ENCODE data around the gene CSMD2.

CSMD2 gene

DNA sequence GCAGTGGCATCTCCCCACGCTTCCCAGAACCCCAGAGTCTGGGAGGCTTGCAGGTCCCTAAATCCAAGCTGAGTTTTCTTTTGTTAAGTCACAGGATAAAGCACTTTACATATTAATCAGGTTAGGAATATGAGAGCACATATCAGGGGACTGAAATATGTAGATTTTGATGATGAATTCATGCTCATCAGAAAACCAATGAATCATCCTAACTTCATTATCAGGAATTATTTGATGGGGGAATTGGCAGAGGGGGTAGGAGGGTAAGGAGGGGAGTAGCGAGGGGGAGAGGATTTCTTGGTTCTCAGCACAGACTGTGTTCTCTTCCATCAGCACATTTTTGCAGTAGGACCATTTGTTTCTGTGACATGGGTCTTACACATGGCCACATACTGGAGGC, 269.1 kb downstream of the CSMD2 start:
- no peak for DNase-seq

DNA sequence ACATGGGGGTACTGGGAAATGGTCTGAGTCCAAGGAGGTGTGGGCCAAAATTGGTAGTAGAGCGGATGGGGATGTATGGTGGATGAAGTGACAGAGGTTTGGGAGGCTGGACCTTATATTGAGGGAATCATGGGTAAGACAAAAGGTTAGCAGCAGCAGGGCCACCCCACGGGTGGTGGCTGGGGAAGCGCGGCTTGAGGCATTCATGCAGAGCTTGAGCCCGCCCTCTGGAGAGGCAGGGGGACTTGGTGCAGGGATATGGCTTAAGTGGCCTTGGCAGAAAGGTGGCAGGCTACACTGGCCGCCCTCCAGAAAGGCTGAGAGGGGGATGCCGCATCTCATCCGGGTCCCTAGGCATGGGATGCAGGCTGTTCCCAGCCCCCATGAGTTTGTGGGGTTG, 269.6 kb downstream of the CSMD2 start:
- DNase-seq, result no peak

DNA sequence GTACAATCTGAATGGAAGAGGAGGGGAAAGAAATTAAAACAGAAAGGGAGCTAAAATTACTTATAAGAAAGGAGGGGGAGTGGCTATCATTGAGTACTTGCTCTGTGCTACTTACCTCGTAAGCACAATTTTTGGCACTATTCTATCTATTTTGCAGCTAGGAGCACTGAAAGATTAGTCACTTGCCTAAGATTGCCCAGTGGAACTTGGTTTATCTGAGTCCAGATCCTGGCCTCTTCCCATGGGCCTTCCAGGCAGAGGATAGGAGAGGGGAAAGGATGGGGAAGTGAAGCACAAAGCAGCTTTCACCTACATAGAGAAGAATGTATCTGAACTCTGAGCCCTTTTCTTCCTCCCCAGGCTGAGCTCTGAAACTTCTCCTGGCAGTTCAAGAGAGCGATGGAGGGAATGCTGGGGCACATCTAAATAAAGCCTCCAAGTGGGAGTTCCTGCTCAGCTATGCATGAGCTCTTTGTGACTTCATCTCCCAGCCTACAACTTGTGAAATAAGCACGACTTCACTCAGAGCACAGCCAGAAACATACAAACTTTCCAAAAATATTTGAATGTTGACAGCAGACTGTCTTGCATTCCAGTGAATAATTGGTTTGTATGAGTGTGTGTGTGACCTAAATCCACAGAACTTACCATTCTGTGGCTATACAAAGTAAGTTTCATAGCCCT, 271.7 kb downstream of the CSMD2 start:
- no peak for DNase-seq

DNA sequence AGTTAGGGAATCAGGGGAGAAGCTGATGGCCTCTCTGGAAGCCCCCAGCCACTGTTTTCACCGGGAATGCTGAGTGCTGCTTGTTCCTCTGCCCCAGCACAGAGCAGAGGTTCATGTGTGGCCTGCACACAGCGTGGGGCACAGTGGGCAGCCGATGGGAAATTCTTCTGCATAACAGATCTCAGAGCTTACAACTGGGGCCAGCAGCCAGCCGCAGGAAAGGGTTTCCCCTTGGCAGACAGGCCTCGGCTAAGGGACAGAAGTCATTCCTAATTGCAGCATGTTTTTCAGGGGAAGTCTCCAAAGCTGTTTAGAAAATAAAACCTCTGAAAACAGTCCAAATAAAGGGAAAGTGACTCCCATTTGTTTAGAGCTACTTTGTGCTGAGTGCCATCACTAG, 278.5 kb downstream of the CSMD2 start:
- no peak for DNase-seq

DNA sequence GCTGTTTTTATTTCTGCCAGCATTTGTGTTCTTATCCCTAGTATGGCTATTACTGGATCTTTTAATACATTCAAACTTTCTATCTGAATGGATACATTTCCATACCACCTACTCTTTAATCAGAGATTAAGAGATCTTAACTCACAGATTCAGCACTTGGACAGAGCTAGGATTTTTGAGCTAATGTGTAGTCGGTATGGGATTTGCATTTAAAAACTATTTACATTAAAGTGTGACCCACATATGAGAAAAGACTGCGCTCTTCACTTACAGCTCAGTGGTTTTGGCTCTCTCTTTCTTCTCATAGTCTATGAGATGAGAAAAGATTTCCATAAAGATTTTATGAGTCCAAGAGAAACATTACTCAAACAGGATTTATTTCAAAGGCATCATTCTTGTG, 284.7 kb downstream of the CSMD2 start:
- DNase-seq, result no peak

DNA sequence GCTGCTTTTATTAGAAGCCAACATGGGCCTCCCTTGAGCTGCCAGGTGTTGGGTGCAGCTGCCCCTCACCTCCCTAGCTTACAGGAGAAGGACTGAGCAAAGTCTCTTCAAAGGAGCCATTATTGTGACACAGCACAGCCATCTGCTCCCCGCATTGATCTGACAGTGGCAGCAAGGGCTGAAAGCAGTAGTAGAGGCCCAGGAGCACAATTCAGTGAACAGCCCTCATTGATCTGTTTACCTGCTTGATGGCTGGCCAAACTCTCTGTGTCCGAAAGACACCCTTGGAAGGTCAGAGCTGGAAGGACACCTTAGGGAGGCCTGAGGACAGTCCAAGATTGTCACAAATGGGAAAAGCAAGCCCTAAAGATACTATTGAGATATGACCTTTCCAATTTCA, 286.6 kb downstream of the CSMD2 start:
- DNase-seq, result no peak

DNA sequence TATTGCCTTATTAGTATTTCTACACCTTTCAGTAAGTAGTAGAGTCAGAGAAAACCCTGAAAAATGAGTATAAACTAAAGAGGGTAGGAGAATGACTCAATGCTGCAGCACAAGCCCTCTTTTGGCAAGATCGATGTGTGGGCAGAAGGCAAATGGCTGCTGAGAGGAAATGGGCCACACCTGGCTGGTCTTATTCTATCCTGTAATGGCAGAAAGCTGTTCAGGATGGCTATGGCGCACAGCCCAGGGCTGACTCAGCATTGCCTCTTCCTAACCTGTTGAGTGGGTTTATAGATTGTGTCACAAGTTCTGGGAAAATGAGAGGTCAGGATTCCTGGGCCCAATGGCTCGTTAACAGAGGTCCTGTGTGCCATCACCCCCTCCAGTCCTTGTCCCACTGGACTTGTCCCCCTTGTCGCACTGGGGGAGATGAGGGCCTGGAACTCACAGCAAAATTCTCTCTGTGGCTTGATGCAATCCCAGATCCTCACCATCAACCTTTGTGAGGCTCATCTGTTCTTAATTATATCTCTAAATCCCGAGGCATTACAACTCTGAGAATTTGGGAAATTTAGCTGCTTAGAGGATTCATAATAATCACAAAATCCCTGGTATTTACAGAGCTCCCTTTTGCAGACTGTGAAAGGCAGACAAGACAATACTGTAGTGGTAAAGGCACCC, 287.9 kb downstream of the CSMD2 start:
- no peak for DNase-seq

DNA sequence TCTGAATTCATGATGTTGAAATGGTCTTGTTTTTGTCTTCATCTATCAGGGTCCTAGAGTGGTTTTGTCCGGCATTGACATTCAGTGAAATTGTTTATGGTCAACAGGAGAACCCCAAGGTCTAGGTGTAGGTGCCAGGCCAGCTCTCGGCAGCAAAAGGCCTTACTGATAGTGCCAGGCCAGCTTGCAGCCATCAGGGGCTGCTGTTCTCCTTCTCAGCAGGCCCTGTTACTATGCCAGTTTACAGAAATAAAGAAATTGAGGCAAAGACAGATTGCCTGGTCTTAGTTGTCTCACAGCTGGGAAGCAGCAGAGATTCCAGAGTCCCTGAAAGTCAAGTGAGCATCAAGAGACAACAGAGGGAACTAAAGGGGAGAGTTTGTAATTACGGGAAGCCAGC, 289.2 kb downstream of the CSMD2 start:
- DNase-seq, result no peak

DNA sequence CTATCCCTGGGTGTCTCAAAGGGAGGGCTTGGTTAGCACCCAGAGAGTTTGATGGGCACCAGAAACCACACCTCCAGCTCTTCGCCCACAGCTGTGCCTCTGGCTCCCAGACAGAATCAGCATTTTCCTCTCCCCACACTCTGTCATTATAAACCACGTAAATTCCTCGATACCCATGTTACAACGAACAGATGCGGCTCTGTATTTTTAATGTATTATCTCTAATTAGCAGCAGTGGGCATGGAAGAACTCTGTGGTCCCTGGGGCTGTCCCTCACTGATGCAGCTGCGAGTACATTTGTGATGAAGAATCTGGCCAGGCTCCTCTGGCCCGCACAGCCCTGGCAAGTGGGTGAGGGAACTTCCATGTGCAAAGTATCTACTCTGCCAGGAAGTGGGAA, 290.4 kb downstream of the CSMD2 start:
- DNase-seq, result no peak

DNA sequence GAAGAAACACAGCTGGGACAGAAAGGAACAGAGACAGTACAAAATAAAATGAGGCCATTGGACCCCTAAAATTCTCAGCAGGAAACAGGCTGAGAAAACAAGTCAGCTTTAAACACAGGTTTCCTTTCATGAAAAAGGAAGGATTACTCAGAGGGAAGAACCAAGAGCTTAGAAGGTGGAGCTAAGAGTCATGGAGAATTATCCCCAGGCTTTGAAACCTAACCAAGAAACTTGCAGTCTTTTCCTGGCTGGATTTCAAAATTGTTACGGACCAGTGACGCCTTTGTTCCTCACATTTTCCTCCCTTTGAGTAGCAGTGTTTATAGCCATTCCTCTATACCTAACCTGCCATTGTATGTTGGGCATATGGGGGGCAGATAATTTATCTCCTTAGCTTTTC, 292.3 kb downstream of the CSMD2 start:
- no peak for DNase-seq

DNA sequence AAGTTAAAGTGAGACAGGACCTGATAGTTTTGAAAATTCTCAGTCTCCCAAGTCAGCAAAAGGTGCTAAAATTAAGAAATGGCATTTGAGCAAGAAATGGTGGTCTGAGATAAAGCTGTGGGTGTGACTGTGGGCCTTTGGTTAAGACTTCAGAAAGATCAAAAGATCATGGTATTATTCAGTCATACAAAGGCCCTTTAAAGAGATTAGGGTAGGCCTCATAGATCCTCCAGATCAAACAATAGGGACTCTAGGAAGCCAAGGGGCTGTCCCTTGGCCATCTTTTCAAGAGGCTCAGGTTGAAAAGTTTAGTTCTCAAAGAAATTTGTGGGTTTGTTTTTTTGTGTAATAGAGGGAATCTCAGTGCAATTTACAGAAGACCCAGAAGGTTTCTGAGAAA, 292.8 kb downstream of the CSMD2 start:
- DNase-seq, result no peak

DNA sequence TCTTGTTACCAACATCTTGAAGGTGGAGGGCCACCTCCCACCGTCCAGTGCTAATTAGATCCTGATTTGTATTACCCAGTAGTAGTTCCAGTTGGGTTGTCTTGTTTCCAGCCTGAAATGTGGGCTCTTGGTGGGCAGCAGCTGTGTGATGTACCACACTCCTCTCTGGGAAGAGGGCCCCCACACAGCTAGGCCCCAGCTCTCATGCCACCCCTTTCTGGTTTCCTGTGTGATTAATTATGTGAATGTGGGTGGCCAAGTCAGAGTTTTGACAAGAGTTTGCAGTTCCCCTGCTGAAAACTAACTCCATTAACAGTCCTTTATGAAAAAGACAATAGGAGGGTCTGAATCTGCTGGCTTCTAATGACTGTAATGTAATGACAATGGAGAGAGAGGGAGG, 297.3 kb downstream of the CSMD2 start:
- no peak for DNase-seq

DNA sequence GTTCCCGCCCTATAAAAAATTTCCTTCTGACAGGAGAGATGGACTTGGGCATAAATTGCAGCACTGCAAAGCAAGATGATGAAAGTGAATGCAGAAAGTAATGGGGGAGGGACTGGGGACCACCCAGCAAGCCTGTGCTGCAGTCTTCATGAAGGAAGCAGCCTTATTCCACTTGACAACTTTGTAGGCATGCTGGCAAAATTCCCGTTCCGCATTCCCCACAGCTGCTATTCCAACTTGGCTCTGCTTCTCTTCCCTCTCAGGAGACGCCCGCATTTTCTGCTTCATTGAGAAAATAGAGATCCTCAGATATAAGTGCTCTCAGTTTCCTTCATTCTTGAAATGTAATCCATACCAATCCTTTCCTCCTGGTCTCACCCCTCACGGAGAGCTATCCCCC, 298.7 kb downstream of the CSMD2 start:
- no peak for DNase-seq

DNA sequence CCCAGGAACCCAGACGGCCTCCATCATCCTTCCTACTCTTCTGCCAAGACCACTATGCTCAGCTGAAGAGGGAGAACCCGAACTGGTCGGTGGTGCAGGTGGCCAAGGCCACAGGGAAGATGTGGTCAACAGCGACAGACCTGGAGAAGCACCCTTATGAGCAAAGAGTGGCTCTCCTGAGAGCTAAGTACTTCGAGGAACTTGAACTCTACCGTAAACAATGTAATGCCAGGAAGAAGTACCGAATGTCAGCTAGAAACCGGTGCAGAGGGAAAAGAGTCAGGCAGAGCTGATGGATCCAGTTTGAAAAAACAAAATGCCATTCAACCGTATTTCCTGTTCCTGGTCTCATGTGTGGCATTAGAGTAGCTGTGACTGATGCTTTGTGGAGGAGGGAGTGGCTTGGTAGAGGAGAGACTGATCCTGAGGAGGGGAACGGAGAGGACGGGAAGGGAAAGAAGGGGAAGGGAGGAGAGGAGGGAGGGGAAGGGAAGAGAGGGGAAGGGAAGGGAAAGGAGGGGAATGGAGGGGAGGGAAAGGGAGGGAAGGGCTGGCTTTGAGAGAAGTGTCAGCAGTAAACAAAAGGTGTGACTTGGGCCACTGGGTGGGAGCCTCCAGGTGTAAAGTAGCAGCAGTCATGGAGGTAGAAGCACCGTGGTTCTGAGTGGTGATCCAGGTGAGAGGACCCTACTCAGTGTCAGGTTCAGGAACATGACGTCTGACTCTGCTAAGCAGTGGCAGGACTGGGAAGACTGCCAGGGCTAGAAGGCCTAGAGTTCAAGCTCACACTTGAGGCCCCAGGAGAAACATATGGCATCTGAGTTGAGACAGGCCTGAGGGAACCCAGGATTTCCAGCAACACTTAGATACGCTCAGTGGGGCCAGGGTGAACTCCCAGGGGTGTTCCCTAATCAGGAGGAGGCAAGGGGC, 300.3 kb downstream of the CSMD2 start:
- no peak for DNase-seq

DNA sequence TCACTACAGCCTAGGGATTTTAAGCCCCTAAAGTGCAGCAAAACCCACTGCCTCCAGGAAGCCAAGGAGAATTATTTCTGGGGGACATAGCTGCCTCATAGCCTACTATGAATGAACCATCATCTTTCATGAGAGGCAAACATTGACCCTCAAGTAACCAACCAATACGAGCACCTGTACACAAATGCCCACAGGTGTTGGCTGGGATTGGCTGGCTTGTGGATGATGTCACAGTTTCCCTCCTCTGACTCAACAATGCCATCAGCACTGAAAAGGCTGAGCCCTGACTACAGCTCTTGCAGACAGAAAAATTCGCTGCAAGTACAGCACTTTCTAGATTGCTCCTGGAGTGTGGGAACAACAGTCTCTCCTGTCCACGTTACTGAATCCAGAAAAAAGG, 301.3 kb downstream of the CSMD2 start, which contains the start of gene HMGB4:
Gene HMGB4, plus strand, starts transcription at position 301 of the 400 bp plus-strand sequence. CDS start 113 bp downstream, outside the sequence.
- no peak for DNase-seq

DNA sequence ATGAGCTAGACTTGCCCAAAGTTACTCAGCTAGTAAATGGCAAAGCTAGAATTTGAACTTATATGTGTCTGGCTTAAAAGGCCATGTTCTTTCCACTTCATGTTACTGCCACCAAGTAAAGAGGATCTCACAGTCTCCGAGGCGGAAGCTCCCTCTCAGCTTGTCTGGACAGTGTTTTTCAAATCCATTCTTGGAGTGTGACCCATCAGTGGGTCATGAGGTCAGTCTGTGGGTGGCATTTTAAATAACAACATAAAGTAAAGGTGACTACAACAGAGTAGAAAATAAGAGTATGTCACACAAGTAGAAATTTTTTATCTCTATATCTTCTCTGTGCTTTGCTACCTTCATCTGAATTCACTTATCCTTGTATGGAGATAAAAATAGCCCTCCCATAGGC, 304.4 kb downstream of the CSMD2 start:
- DNase-seq, result no peak

DNA sequence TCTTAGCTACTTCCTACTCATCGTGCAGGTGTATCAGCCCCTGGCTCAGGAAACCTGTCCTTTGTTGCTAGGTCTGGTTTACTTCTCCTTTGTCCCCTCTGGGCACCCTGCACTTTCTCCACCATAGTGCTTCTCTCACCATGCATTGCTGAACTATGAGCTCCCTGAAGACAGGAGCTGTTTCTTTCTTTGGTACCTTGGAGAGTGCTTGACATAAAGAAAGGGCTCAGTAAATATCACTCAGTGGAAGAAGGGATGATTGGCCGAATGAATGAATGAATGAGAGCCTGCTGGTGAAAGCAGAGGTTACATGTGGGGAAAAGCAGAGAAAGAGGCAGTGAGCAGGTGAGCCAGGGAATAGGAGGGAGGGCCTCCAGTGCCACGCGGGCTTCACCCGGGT, 310.9 kb downstream of the CSMD2 start:
- DNase-seq, result no peak

DNA sequence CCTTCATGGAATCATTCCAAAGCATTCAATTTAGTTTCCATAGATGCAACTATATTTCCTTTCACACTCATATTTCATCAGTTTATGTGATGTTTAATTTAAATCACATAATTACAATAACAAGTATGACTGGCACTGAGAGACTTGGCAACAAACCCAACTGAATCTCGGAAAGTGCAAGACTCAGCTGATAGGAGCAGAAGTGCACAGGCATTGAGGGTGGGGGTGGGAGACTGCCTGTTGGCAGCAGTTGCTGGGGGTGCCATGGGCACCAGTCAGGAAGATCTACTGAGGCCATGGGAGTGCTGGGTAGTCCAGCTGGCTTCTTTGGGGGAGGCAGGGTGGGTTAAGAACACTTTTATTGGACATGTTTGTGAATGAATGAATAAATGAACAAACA, 311.6 kb downstream of the CSMD2 start:
- DNase-seq, result no peak

DNA sequence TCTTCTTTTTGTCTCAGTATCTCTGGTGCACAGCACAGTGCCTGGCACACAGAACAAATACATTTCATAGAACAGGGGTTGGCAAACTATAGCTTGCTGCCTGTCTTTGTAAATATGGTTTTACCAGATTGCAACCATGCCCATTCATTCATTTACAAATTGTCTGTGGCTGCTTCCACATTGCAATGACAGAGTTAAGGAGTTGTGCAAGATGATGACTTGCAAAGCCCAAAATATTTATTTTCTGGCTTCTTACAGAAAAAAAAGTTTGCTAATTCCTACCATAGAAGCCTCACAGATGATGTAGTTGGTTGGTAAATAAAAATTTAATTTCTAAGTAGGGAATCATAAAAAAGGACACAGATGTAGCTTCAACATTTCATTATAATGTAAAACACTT, 312.3 kb downstream of the CSMD2 start:
- no peak for DNase-seq

DNA sequence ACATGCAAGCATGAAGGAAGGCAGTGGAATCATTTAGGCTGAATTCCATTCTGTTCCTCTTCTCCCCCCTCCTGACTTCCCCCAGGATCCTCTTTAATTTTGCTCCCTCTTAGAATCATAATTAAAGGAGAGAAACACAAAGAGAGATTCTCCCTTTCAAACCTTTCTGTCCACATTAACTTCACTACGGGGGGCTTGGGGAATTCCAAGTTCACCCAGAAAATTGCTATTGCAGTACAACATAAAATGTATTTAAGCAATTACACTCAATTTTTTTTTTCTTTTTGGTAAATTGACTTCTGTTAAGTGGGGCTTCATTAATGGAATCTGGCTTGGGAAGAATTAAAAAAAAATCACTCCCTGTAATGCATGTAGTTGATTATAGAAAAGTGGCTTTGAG, 314.5 kb downstream of the CSMD2 start:
- DNase-seq, result no peak

DNA sequence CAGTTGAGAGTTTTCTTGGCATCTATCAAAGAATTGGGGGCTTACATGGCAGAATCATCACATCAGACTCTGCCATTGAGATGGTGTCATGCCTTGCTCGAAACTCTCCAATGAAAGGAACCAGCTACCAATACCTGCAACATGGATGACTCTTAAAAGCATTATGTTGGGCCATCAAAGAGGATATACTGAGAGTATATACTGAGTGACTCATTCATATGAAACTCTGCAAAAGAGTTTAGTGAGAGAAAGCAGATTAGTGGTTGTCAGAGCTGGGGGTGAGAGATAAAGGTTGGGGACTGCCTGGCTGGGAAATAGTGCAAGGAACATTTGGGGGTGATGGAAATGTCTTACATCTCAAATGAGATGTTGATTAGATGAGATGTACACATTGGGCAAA, 315.8 kb downstream of the CSMD2 start:
- DNase-seq, result no peak

DNA sequence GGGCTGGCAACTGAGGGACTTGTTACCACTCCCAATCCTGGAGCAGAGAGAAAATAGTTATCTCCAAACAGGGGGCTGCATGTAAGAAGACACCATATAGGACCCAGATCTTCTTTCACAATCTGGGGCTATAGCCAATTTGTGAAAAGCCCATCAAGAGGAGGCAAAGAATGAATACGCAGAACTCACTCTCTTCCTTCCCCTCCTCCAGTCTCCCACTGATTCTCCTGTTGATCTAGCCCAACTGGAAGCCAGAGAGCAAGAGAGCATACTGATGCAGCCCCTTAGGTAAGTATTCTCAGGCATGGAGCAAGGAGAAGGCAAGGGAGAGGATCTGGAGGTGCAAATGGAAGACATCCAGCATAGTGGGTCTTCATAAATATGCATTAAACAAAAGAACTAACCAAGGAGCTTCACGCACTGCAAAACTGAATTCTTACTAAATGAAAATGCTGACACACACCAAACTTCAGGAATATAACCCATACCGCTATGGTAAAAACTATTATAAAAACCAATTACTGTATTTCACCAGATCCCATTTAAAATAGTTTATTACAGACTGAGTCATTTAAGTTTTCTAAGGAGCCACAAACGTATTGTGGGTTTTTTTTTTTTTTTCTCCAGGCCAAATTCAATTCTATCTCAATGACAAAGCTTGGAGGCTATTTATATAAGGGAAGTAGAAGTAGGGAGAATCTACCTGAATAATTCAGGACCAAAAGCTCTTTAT, 316.7 kb downstream of the CSMD2 start:
- no peak for DNase-seq

DNA sequence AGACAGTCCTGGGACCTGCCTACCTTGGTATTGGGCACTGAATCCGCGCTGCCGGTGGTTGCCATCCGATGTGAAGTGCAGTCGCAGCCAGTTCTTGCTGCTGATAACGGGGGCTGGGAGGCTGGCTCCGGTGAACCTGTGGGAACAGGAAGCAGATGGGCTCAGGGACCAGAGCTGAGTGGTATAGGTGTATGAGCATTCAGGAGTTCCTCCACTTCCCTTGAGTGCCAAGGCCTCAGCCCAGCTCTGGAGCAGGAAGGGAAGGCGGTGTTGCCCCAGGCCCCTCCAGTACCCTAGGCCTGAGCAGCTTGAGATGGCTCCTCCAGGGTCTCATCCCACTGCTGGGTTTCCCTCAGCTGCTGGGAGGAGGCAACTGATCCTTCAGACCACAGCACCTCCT, 318.2 kb downstream of the CSMD2 start:
- DNase-seq, result no peak
